Omental fat pad (tissue), 4 donors: Measurements from ENCODE around the gene C2orf49. TPM values are rescaled to one million over a fixed set of nuclear protein-coding genes. Genes with fewer than 3 reads are reported as not detected.

Experiments
- ATAC-seq: fragments of 150-250 bp; one replicate; pipeline ENCODE4 v1.9.1; 2016; ENCODE audit warnings: mild to moderate bottlenecking, moderate library complexity; ENCODE audit not compliant: low FRiP score
- DNase-seq: peaks from one replicate; pipeline ENCODE4 v3.0.0-alpha.2; 2019; ENCODE audit warnings: low spot score
- CTCF ChIP-seq, 3 donors: fragments of 450-650 bp; IDR thresholded peaks; one replicate each; pipeline ENCODE4 v1.5.1; 2016 to 2017; ENCODE audit warnings: antibody characterized with exemption in 3 of 3, mild to moderate bottlenecking in 3 of 3, moderate library complexity in 2 of 3
- total RNA-seq, 4 donors: library from RNA; depleted of rRNA; stranded (reverse); fragments of >200 nt; gene quantifications; one replicate each; pipeline ENCODE4 v1.1.0, GENCODE V29; 2016

Gene C2orf49
- total RNA-seq, 4 donors from 2014 or later, result 14.3 to 18.3 (median 15.9) TPM

- no peak for ATAC-seq
- no peak for DNase-seq
- no peak for TF ChIP-seq CTCF (IDR thresholded peaks at IDR 0.05)
Measured at GRCh38 chr2:105382177-105382576, 44.8 kb downstream of the C2orf49 start.

DNA sequence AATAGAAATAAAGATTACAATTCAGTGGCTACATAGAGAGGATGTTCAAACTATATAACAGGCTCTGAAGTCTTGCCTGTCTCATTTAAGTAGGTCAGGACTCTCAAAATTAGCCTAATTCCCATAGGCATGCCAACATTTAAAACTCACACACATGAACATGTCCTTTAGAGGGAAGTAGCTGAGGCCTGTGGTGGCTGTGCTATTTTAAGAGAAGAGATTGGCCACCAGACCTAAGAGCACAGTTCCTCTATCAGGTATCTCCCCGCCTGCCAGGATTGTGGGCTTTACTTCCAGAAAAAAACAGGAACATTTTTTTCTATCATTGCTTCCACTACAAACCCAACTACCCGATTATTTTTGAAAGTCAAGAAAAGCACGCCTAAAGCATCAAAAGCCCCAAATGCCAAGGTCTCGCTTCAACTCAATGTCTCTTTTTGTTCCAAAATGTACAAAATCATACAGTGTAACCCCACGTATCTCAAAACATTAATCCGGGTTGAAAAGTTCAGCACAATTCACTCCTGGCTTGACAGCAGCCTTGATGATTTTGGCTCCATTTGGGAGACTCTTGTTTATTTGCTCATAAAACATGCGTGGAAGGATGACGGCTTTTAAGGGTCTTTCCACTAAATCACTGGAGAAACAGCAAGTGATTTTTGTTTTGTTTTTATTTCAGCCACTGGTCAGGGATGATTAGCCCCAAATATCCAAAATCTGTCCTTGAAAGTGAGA lies 46.3 kb downstream of the C2orf49 start:
- ATAC-seq, result no peak
- no peak for DNase-seq
- TF ChIP-seq CTCF (IDR thresholded peaks at IDR 0.05), result no peak

- DNase-seq, result no peak
- no peak for TF ChIP-seq CTCF (IDR thresholded peaks at IDR 0.05)
- no peak for ATAC-seq
Measured at GRCh38 chr2:105384216-105384615, 46.9 kb downstream of the C2orf49 start.

GRCh38 chr2:105384861-105385260 lies 47.5 kb downstream of the C2orf49 start:
- ATAC-seq (no peak), DNase-seq (no peak)
- no peak for TF ChIP-seq CTCF (IDR thresholded peaks at IDR 0.05)

DNA sequence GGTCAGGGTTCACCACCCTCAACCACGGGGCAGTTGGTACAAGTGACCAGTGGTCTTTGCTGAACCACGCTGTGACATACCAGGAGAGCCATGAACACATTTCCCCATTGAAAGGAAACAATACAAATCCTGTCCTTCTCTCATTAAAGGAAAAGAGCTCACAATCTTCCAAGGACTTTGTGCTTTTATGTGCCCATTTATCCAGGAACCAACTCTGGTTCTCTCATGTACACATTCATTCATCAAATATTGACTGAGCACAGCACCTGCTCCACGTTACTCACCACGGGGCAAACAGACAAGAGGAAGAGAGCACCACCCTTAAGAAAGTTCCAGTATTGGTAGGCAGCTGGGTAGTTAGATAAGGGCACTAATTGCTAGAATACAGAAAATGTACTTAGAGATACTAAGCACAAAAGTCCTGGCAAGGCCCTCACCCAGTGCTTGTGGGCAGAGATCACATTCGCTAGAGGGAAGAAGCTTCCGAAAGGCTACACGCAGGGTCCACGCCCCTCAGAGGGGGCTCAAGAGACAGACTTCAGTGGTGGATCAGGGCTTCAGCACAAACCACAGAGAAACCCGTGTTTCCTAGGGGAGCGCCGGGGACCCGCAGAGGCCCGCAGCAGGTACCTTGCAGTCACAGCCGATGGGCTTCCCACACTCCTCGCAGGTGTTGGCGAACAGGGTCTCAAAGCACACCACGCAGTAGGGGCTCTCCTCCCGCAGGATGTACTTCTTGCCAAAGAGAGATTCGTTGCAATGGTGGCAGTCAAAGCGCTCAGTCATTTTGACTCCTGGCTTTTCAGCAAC lies 48.6 kb downstream of the C2orf49 start:
- DNase-seq (no peak), ATAC-seq (no peak)
- no peak for TF ChIP-seq CTCF (IDR thresholded peaks at IDR 0.05)

GRCh38 chr2:105387225-105387624 lies 49.9 kb downstream of the C2orf49 start:
- TF ChIP-seq CTCF (IDR thresholded peaks at IDR 0.05), result no peak
- ATAC-seq (no peak), DNase-seq (no peak)
